GM04504 (cell line): Measurements from ENCODE around the gene LMAN1.

Source experiments
- DNase-seq: peaks from one replicate; pipeline ENCODE4 v3.0.0-alpha.2; 2012; ENCODE audit warnings: low read depth

LMAN1 gene

GRCh38 chr18:59360381-59360780 is 1.3 kb upstream of the LMAN1 start:
- DNase-seq, result no peak

GRCh38 chr18:59359576-59359952 is 499 bp upstream of the LMAN1 start:
- no peak for DNase-seq

- DNase-seq, result peak; percentile 35
Measured at GRCh38 chr18:59358414-59358711, 702 bp downstream of the LMAN1 start.

- peak; percentile 39 for DNase-seq
Measured at GRCh38 chr18:59357928-59358327, 1.1 kb downstream of the LMAN1 start.

- no peak for DNase-seq
Measured at GRCh38 chr18:59354731-59355130, 4.3 kb downstream of the LMAN1 start.

- DNase-seq, result no peak
Measured at GRCh38 chr18:59353079-59353680, 5.9 kb downstream of the LMAN1 start.

- no peak for DNase-seq
Measured at GRCh38 chr18:59352250-59352855, 6.7 kb downstream of the LMAN1 start.

- no peak for DNase-seq
Measured at GRCh38 chr18:59345556-59345955, 13.5 kb downstream of the LMAN1 start.

GRCh38 chr18:59344996-59345395 is 14.1 kb downstream of the LMAN1 start:
- no peak for DNase-seq

GRCh38 chr18:59343926-59344325 is 15.1 kb downstream of the LMAN1 start:
- DNase-seq, result peak; percentile 30

- no peak for DNase-seq
Measured at GRCh38 chr18:59340817-59341216, 18.2 kb downstream of the LMAN1 start.

GRCh38 chr18:59340312-59340711 is 18.8 kb downstream of the LMAN1 start:
- no peak for DNase-seq

- no peak for DNase-seq
Measured at GRCh38 chr18:59332986-59333385, 26.1 kb downstream of the LMAN1 start.

GRCh38 chr18:59328683-59329082 is 30.4 kb downstream of the LMAN1 start:
- DNase-seq, result no peak

GRCh38 chr18:59325965-59326364 is 33.1 kb downstream of the LMAN1 start:
- DNase-seq, result no peak

- DNase-seq, result no peak
Measured at GRCh38 chr18:59324623-59324971, 34.5 kb downstream of the LMAN1 start.

- no peak for DNase-seq
Measured at GRCh38 chr18:59323931-59324622, 35.0 kb downstream of the LMAN1 start.

GRCh38 chr18:59318460-59319050 is 40.5 kb downstream of the LMAN1 start, which contains the start of gene CPLX4:
TSS of gene CPLX4 (minus strand) at chr18:59318649. CDS start at chr18:59318462, 187 bp downstream.
- DNase-seq, result no peak

GRCh38 chr18:59311631-59312030 is 47.4 kb downstream of the LMAN1 start:
- no peak for DNase-seq

GRCh38 chr18:59308938-59309260 is 50.2 kb downstream of the LMAN1 start:
- no peak for DNase-seq

GRCh38 chr18:59308248-59308937 is 50.7 kb downstream of the LMAN1 start:
- peak; percentile 39 for DNase-seq

- no peak for DNase-seq
Measured at GRCh38 chr18:59306640-59307039, 52.4 kb downstream of the LMAN1 start.

- DNase-seq, result no peak
Measured at GRCh38 chr18:59305295-59305694, 53.8 kb downstream of the LMAN1 start.
